Measurements from ENCODE around the gene TRPM5.

DNA sequence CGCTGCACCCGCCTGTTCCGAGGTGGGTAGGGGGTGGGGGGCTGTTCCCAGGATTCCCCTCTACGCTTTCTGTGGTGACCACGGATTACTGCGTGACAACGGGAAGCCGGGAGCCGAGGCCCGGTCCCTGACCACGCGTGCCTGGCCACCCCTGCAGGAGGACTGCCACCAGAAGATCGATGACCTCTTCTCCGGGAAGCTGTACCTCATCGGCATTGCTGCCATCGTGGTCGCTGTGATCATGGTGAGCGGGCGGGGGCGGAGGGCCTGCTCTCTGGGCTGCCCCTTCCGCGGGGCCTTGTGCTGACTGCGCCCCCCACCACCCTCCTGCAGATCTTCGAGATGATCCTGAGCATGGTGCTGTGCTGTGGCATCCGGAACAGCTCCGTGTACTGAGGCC lies 47.8 kb downstream of the TRPM5 start:
- TF ChIP-seq, protein P1, sequence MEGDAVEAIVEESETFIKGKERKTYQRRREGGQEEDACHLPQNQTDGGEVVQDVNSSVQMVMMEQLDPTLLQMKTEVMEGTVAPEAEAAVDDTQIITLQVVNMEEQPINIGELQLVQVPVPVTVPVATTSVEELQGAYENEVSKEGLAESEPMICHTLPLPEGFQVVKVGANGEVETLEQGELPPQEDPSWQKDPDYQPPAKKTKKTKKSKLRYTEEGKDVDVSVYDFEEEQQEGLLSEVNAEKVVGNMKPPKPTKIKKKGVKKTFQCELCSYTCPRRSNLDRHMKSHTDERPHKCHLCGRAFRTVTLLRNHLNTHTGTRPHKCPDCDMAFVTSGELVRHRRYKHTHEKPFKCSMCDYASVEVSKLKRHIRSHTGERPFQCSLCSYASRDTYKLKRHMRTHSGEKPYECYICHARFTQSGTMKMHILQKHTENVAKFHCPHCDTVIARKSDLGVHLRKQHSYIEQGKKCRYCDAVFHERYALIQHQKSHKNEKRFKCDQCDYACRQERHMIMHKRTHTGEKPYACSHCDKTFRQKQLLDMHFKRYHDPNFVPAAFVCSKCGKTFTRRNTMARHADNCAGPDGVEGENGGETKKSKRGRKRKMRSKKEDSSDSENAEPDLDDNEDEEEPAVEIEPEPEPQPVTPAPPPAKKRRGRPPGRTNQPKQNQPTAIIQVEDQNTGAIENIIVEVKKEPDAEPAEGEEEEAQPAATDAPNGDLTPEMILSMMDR (IDR thresholded peaks at IDR 0.05): no peak
- TF ChIP-seq POLR2A (IDR thresholded peaks at IDR 0.05): no peak

Data from prostate gland (tissue), 2 donors.